Activated naive CD4-positive, alpha-beta T cell treated with anti-CD3 and anti-CD28 coated beads, Interleukin-2, amount 50 U/mL, for 72 hours (primary cell): Measurements from ENCODE around the gene RPL41. TPM values are rescaled to one million over a fixed set of nuclear protein-coding genes. Genes with fewer than 3 reads are reported as not detected.
"Not testable (repeated sequence)": the region's sequence is repeated elsewhere in the genome, so short reads cannot be mapped to it uniquely, and the experiment has no call there.

Source experiments
- ATAC-seq, 2 donors: fragments of 150-1000 bp; cut with Tn5 transposase; 2 replicates each; pipeline ENCODE4 v1.10.0; 2021; ENCODE audit warnings: mild to moderate bottlenecking in 2 of 2, moderate library complexity in 2 of 2
- DNase-seq, 2 donors: peaks; one replicate each; pipeline ENCODE4 v3.0.0; 2021 to 2022; ENCODE audit warnings: low spot score in 2 of 2
- H3K27ac Mint-ChIP-seq, 2 donors: one replicate each; pipeline ENCODE4 v1.8.0; 2022; ENCODE audit warnings: mild to moderate bottlenecking in 2 of 2, mixed read lengths in 2 of 2
- H3K36me3 Mint-ChIP-seq, 2 donors: one replicate each; pipeline ENCODE4 v1.8.0; 2022; ENCODE audit warnings: mixed read lengths in 2 of 2
- H3K9me3 Mint-ChIP-seq, 2 donors: one replicate each; pipeline ENCODE4 v1.8.0; 2022; ENCODE audit warnings: mixed read lengths in 2 of 2
- total RNA-seq, 2 donors: library from RNA; stranded (reverse); gene quantifications; one replicate each; pipeline ENCODE4 v1.2.3, GENCODE V29; 2022

Gene RPL41
- total RNA-seq, 2 donors from 2014 or later = 5,050 to 5,339 TPM

- peaks cover 42 to 65% of the 10 kb centered on the region in 2 donors for H3K36me3 Mint-ChIP-seq
- H3K9me3 Mint-ChIP-seq, ATAC-seq, DNase-seq: not testable (repeated sequence)
- peak overlapping the region; percentile 95 to 96 for H3K27ac Mint-ChIP-seq
These were observed 40.2 kb downstream of the RPL41 start for GRCh38 chr12:56156464-56157200.

DNA sequence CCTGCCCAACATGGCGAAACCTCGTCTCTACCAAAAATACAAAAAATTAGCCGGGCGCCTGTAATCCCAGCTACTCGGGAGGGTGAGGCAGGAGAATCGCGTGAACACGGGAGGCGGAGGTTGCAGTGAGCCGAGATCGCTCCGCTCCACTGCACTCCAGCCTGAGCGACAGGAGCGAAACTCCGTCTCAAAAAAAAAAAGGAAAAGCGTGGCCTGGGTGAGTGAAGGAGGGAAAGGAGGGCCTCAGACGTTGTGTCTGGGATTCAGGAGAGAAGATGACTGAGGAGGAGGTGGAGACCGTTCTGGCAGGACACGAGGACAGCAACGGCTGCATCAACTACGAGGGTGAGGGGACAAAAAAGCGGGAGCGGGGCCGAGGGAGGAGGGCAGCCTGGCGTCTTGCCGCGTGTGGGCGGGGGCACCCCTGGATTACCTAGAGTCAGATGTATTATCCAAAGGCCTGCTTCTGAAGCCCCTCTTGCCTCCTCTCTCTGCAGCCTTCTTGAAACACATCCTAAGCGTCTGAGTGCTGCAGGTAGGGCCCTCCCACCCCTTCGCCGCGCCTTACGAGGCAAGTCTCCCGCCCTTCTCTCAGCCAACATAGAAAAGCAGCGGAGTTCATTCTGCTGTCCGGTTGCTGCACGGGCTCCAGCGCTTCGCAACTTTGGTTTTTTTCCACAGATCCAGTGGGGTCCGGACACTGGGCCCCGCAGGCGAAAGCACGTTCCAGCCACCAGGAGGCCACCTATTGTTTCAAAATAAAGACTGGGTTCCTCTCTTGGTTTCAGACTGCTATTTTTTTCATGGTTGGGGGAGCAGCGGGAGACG lies 41.0 kb downstream of the RPL41 start:
- H3K36me3 Mint-ChIP-seq = peaks cover 42 to 65% of the 10 kb centered on the region in 2 donors
- H3K9me3 Mint-ChIP-seq = no peaks in the 10 kb centered on the region
- DNase-seq = peak in 1 of 2 donors; percentile 53
- peak; percentile 17 to 59 for ATAC-seq
- peak overlapping the region; percentile 95 to 96 for H3K27ac Mint-ChIP-seq

DNA sequence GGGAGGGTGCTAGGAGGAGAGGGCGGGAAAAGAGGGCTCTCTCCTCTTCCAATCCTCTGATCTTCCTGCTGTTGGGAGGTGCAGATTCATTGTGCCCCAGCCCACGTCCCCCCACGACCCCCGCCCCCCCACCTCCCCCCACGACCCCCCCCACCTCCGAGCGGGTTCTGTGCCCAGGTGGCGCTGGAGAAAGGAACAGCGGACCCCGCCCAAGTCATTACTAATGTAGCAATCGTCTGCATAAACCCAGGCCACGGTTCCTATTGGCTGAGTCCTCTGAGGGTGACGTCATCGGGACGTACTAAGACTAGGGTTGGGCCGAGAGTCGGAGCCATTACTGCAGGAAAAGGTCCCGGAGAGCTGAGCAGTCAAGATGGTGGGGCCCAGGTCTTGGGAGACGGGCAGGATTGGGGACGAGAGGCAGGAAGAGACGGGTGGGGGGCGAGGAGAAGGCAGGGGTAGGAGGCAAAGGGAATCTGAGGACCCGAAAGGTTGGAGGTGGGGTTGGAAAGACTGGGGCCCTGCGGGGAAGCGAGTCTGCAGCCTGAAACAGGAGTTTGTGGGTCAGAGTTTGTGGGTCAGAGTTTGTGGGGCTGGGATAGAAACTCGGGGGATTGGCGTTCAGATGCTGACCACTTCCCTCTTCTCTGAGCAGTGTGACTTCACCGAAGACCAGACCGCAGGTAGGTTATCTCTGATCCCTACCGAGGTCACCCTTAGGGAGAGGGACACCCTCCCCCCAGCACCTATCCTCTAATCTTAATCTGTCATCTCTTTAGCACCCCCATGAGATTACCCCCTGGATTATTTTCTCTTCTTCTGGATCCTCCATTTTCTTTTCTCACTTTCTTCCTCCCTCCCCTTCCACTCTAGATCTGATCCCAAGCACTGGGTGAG lies 41.8 kb downstream of the RPL41 start, which contains the start of gene MYL6:
MYL6 (plus strand) TSS at position 331 of the 897 bp plus-strand sequence; CDS start at position 374, 43 bp downstream.
- peak; percentile 87 to 92 for DNase-seq
- Mint-ChIP-seq H3K9me3 (no peaks in the 10 kb centered on the region), H3K36me3 (peaks cover 42 to 62% of the 10 kb centered on the region in 2 donors), H3K27ac (peak within 1 kb of the TSS; percentile 95 to 98)
- ATAC-seq = peak; percentile 86 to 92

DNA sequence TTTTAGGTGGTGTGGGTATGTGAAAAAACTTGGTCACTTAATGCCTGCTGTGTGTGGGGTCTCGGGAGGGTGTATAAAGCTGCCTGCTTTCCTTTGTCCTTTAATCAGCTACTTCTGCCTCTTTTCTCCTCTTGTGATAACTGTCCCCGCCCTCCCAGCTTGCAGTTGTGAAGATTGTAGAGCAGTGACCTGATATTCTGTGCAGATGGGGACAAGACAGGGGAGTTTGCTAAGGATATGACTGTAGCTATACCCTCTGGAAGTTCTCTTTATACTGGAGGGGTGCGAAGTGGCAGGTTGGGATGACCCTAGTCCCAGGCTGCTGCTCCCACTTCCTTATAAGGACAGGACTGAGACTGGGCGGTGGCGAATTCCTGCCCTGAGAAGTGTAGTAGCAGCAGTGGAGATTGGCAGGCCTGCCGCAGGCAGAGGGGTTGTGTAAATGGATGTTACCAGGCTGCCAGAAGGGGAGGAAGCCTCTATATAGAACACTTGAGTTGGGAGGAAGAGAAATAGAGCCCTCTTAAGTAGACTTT lies 42.6 kb downstream of the RPL41 start:
- Mint-ChIP-seq H3K27ac (peak overlapping the region; percentile 95 to 98), H3K9me3 (no peaks in the 10 kb centered on the region), H3K36me3 (peaks cover 42 to 62% of the 10 kb centered on the region in 2 donors)
- DNase-seq = no peak
- peak in 1 of 2 donors; percentile 17 for ATAC-seq

DNA sequence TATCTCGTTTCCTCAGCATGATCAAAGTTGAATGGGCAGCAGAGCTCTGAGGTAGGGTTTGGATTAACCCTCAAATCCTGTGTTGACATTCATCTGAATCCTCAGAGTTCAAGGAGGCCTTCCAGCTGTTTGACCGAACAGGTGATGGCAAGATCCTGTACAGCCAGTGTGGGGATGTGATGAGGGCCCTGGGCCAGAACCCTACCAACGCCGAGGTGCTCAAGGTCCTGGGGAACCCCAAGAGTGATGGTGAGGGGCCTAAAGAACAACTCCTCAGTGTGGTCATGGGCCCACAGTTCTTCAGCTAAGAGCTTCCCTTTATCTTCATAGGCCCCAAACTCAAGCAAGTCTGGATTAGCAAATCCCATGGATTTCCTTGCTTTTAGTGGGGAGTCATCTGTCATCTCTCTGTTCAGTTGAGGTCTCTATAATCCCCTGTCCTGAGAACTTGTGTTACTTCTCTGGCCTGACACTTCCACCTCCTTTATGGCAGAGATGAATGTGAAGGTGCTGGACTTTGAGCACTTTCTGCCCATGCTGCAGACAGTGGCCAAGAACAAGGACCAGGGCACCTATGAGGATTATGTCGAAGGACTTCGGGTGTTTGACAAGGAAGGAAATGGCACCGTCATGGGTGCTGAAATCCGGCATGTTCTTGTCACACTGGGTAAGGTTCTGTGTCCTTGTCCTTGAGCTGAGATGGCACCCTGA lies 43.2 kb downstream of the RPL41 start:
- peaks cover 42 to 62% of the 10 kb centered on the region in 2 donors for H3K36me3 Mint-ChIP-seq

GRCh38 chr12:56160193-56160763 lies 43.8 kb downstream of the RPL41 start:
- Mint-ChIP-seq H3K9me3 (no peaks in the 10 kb centered on the region), H3K36me3 (peaks cover 42 to 61% of the 10 kb centered on the region in 2 donors), H3K27ac (peak overlapping the region; percentile 95 to 98)
- ATAC-seq (peak; percentile 22 to 38), DNase-seq (peak in 1 of 2 donors; percentile 48)

More for the DNA sequence above, 43.2 kb downstream of the RPL41 start:
- H3K27ac Mint-ChIP-seq = peak overlapping the region; percentile 95 to 98
- DNase-seq = no peak
- no peaks in the 10 kb centered on the region for H3K9me3 Mint-ChIP-seq
- no peak for ATAC-seq

DNA sequence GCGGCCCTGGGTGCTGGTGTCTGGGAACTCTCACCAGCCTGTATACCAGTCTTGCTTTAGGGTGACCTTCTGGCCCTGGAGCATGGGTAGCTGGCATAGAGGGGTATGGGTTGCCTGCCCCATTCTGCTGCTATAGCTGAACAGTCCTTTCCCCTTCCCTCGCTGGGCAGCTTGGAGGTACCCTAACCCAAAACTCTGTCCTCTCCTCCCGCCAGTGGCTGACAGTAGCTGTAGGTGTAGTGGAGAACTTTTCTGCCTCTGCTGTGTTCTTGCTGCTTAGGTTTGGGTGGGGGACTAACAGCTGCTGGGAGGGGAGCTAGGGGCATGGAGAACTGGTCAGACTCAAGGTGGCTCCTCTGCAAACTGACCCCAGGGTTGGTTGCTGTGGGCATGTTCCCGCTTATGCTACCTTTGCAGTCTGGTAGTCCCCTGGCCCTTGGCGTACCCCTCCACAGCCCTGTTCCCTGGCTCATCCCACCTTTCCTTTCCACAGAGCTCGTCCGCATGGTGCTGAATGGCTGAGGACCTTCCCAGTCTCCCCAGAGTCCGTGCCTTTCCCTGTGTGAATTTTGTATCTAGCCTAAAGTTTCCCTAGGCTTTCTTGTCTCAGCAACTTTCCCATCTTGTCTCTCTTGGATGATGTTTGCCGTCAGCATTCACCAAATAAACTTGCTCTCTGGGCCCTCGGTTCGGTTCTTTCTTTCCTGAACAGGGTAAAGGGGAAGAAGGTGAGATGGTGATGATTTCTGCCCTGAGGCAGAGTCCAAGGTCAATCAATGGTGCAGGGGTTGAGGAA lies 44.7 kb downstream of the RPL41 start:
- Mint-ChIP-seq H3K27ac (peak overlapping the region; percentile 81 to 95), H3K9me3 (no peaks in the 10 kb centered on the region), H3K36me3 (peaks cover 42 to 53% of the 10 kb centered on the region in 2 donors)
- DNase-seq = no peak
- ATAC-seq = no peak

GRCh38 chr12:56161690-56162351 lies 45.4 kb downstream of the RPL41 start:
- no peak for ATAC-seq
- peaks cover 42 to 48% of the 10 kb centered on the region in 2 donors for H3K36me3 Mint-ChIP-seq
- H3K27ac Mint-ChIP-seq = peak overlapping the region; percentile 81 to 95
- no peak for DNase-seq
- no peaks in the 10 kb centered on the region for H3K9me3 Mint-ChIP-seq

- ATAC-seq = no peak
- no peak for DNase-seq
- no peaks in the 10 kb centered on the region for H3K9me3 Mint-ChIP-seq
- peak overlapping the region; percentile 39 to 95 for H3K27ac Mint-ChIP-seq
- H3K36me3 Mint-ChIP-seq = peaks cover 36 to 44% of the 10 kb centered on the region in 2 donors
These were observed 46.2 kb downstream of the RPL41 start for GRCh38 chr12:56162468-56163290.

DNA sequence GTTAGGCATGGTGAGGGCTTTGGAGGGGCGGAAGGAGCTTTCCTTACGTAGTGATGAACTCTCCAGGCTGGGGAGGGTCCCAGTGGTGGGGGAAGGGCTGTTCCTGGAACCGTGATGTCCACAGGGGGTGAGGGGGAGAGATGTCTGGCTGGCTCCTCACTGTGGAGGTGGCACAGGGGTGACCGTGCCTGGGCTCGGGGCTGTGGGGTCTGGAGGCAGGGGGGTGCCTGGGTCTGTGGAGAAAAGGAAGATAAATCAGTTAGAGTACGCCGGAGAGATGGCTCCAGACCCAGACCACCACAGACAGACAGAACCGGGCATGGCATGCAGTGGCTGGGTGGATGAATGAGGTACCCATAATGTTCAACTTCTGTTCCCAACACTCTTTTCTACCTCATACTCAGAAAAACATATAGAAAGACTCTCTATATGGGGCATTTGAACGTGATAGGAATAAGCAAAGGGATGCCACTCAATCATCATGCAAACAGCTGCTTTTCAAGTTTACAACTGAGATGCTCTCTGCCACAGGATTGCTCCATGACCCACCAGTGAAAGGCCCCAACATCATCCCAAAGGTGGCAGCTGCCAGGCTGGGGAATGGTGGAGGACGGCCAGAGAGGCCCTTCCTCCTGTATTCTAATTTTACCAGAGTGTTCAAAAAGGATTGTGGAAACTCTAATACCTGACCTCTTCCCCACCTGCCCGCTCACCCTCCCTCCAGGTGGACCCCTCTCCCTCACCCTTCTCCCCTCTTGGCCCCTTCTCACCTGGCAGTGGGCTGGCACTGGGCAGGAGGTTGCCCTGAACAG lies 47.3 kb downstream of the RPL41 start:
- H3K9me3 Mint-ChIP-seq = no peaks in the 10 kb centered on the region
- H3K36me3 Mint-ChIP-seq = peaks cover 29 to 38% of the 10 kb centered on the region in 2 donors
- peak overlapping the region; percentile 68 to 87 for H3K27ac Mint-ChIP-seq
- DNase-seq = no peak
- ATAC-seq = no peak

DNA sequence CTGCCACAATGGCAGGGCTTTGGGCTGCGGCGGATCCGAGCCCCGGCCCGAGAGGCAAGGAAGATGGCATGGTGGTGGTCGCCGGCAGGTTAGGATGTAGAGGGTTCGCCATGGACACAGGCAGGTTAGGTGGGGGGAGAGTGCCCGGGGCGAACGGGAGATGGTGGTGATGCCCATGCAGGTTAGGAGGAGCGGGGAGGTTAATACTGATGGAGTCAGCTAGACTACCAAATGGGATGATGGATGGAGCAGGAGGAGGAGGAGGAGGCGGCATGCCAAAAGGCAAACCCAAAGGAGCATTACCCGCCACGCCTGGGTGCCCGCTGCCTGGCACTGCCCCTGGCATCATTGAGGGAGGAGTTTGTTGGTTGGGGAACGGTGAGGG lies 47.9 kb downstream of the RPL41 start:
- Mint-ChIP-seq H3K27ac (peak overlapping the region; percentile 68 to 87), H3K9me3 (no peaks in the 10 kb centered on the region), H3K36me3 (peaks cover 23 to 32% of the 10 kb centered on the region in 2 donors)
- ATAC-seq (no peak), DNase-seq (no peak)

DNA sequence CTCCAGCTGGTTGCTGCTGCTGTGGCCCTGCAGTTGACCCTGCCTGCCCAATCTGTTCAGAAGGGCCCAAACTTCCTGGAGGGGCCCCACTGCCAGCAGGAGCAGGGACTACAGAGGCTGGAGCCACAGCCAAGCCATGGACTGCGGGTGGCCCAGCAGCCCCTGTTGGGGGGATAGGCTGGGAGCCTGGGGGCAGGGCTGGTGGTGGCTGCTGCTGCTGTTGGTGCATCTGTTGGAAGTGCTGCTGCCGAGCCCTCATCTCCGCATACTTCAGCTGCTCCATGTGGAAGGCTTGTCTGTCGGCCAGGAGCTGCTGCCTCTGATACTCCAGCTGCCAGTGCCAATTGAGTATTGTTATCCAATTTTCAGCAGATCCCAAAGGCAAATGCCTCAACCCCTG lies 48.9 kb downstream of the RPL41 start:
- ATAC-seq = no peak
- peaks cover 13 to 22% of the 10 kb centered on the region in 2 donors for H3K36me3 Mint-ChIP-seq

More for the DNA sequence above, 48.9 kb downstream of the RPL41 start:
- peak overlapping the region; percentile 70 to 88 for H3K27ac Mint-ChIP-seq
- no peak for DNase-seq
- no peaks in the 10 kb centered on the region for H3K9me3 Mint-ChIP-seq
